ENCODE data around the gene FKBP6.
"Not testable (repeated sequence)": the region's sequence is repeated elsewhere in the genome, so short reads cannot be mapped to it uniquely, and the experiment has no call there.

FKBP6 gene

GRCh38 chr7:73369622-73370021 lies 41.7 kb downstream of the FKBP6 start:
- no peak overlapping the region for H3K4me3 ChIP-seq (ENCODE audit: insufficient read length, low read depth)
- no peak for DNase-seq (ENCODE audit: low read depth, low spot score)
- no peak overlapping the region for H3K9ac ChIP-seq (ENCODE audit: insufficient read length, low read depth)
- no peaks in the 10 kb centered on the region for H3K36me3 ChIP-seq (ENCODE audit: insufficient read depth, insufficient read length, low read length)
- H3K27me3 ChIP-seq (ENCODE audit: insufficient read depth, insufficient read length), result no peaks in the 10 kb centered on the region
- no peak for TF ChIP-seq YY1 (IDR thresholded peaks at IDR 0.05; ENCODE audit: insufficient read depth, insufficient read length)
- no peak for TF ChIP-seq SUZ12 (IDR thresholded peaks at IDR 0.05; ENCODE audit: extremely low read depth, insufficient read depth, insufficient read length)
- TF ChIP-seq ZNF274 (IDR thresholded peaks at IDR 0.05; ENCODE audit: low read depth, low read length), result no peak
- H3K9me3 ChIP-seq (ENCODE audit: insufficient read depth, low read length), result no peaks in the 10 kb centered on the region
- no peaks in the 10 kb centered on the region for H3K4me1 ChIP-seq (ENCODE audit: insufficient read depth, insufficient read length)

- H3K9me3 ChIP-seq (ENCODE audit: insufficient read depth, low read length), result no peaks in the 10 kb centered on the region
- TF ChIP-seq YY1 (IDR thresholded peaks at IDR 0.05; ENCODE audit: insufficient read depth, insufficient read length) (no peak), ZNF274 (IDR thresholded peaks at IDR 0.05; ENCODE audit: low read depth, low read length) (no peak)
- H3K27me3 ChIP-seq (ENCODE audit: insufficient read depth, insufficient read length), result no peaks in the 10 kb centered on the region
- no peak overlapping the region for H3K9ac ChIP-seq (ENCODE audit: insufficient read length, low read depth)
- DNase-seq (ENCODE audit: low read depth, low spot score), result no peak
- H3K4me1 ChIP-seq (ENCODE audit: insufficient read depth, insufficient read length), result no peaks in the 10 kb centered on the region
- no peaks in the 10 kb centered on the region for H3K36me3 ChIP-seq (ENCODE audit: insufficient read depth, insufficient read length, low read length)
- H3K4me3 ChIP-seq (ENCODE audit: insufficient read length, low read depth), result no peak overlapping the region
Measured at GRCh38 chr7:73373741-73374140, 45.8 kb downstream of the FKBP6 start.

GRCh38 chr7:73376262-73376661 lies 48.3 kb downstream of the FKBP6 start:
- H3K9ac ChIP-seq (ENCODE audit: insufficient read length, low read depth); DNase-seq (ENCODE audit: low read depth, low spot score); H3K4me3 ChIP-seq (ENCODE audit: insufficient read length, low read depth); H3K4me1 ChIP-seq (ENCODE audit: insufficient read depth, insufficient read length); H3K9me3 ChIP-seq (ENCODE audit: insufficient read depth, low read length); H3K36me3 ChIP-seq (ENCODE audit: insufficient read depth, insufficient read length, low read length); H3K27me3 ChIP-seq (ENCODE audit: insufficient read depth, insufficient read length): not testable (repeated sequence)

GRCh38 chr7:73376671-73377412 lies 48.9 kb downstream of the FKBP6 start:
- no peaks in the 10 kb centered on the region for H3K36me3 ChIP-seq (ENCODE audit: insufficient read depth, insufficient read length, low read length)
- no peaks in the 10 kb centered on the region for H3K4me1 ChIP-seq (ENCODE audit: insufficient read depth, insufficient read length)
- H3K9me3 ChIP-seq (ENCODE audit: insufficient read depth, low read length), result no peaks in the 10 kb centered on the region
- no peak for DNase-seq (ENCODE audit: low read depth, low spot score)
- no peak overlapping the region for H3K9ac ChIP-seq (ENCODE audit: insufficient read length, low read depth)
- H3K27me3 ChIP-seq (ENCODE audit: insufficient read depth, insufficient read length), result no peaks in the 10 kb centered on the region
- H3K4me3 ChIP-seq (ENCODE audit: insufficient read length, low read depth), result no peak overlapping the region
- TF ChIP-seq ZNF274 (IDR thresholded peaks at IDR 0.05; ENCODE audit: low read depth, low read length) (no peak), YY1 (IDR thresholded peaks at IDR 0.05; ENCODE audit: insufficient read depth, insufficient read length) (no peak), SUZ12 (IDR thresholded peaks at IDR 0.05; ENCODE audit: extremely low read depth, insufficient read depth, insufficient read length) (no peak)

GRCh38 chr7:73377413-73378200 lies 49.6 kb downstream of the FKBP6 start:
- H3K4me1 ChIP-seq (ENCODE audit: insufficient read depth, insufficient read length); H3K36me3 ChIP-seq (ENCODE audit: insufficient read depth, insufficient read length, low read length); H3K4me3 ChIP-seq (ENCODE audit: insufficient read length, low read depth): not testable (repeated sequence)

GRCh38 chr7:73382934-73383503 lies 55.1 kb downstream of the FKBP6 start:
- Histone ChIP-seq H3K4me1 (ENCODE audit: insufficient read depth, insufficient read length) (no peaks in the 10 kb centered on the region), H3K9ac (ENCODE audit: insufficient read length, low read depth) (no peak overlapping the region), H3K4me3 (ENCODE audit: insufficient read length, low read depth) (no peak overlapping the region), H3K9me3 (ENCODE audit: insufficient read depth, low read length) (peaks cover 21% of the 10 kb centered on the region), H3K36me3 (ENCODE audit: insufficient read depth, insufficient read length, low read length) (no peaks in the 10 kb centered on the region), H3K27me3 (ENCODE audit: insufficient read depth, insufficient read length) (no peaks in the 10 kb centered on the region)
- no peak for TF ChIP-seq SUZ12 (IDR thresholded peaks at IDR 0.05; ENCODE audit: extremely low read depth, insufficient read depth, insufficient read length)
- no peak for TF ChIP-seq YY1 (IDR thresholded peaks at IDR 0.05; ENCODE audit: insufficient read depth, insufficient read length)
- no peak for TF ChIP-seq ZNF274 (IDR thresholded peaks at IDR 0.05; ENCODE audit: low read depth, low read length)
- DNase-seq (ENCODE audit: low read depth, low spot score), result no peak

More at GRCh38 chr7:73377413-73378200, 49.6 kb downstream of the FKBP6 start:
- not testable (repeated sequence) for H3K9ac ChIP-seq (ENCODE audit: insufficient read length, low read depth); H3K27me3 ChIP-seq (ENCODE audit: insufficient read depth, insufficient read length); DNase-seq (ENCODE audit: low read depth, low spot score); H3K9me3 ChIP-seq (ENCODE audit: insufficient read depth, low read length)

GRCh38 chr7:73387221-73387828 lies 59.4 kb downstream of the FKBP6 start:
- Histone ChIP-seq H3K4me3 (ENCODE audit: insufficient read length, low read depth) (no peak overlapping the region), H3K27me3 (ENCODE audit: insufficient read depth, insufficient read length) (no peaks in the 10 kb centered on the region), H3K4me1 (ENCODE audit: insufficient read depth, insufficient read length) (no peaks in the 10 kb centered on the region), H3K9me3 (ENCODE audit: insufficient read depth, low read length) (peaks cover 30% of the 10 kb centered on the region), H3K9ac (ENCODE audit: insufficient read length, low read depth) (no peak overlapping the region), H3K36me3 (ENCODE audit: insufficient read depth, insufficient read length, low read length) (no peaks in the 10 kb centered on the region)
- DNase-seq (ENCODE audit: low read depth, low spot score), result no peak
- TF ChIP-seq SUZ12 (IDR thresholded peaks at IDR 0.05; ENCODE audit: extremely low read depth, insufficient read depth, insufficient read length), result no peak
- no peak for TF ChIP-seq ZNF274 (IDR thresholded peaks at IDR 0.05; ENCODE audit: low read depth, low read length)
- no peak for TF ChIP-seq YY1 (IDR thresholded peaks at IDR 0.05; ENCODE audit: insufficient read depth, insufficient read length)
